ENCODE measurements around the gene PLEKHA7.

PLEKHA7 gene

DNA sequence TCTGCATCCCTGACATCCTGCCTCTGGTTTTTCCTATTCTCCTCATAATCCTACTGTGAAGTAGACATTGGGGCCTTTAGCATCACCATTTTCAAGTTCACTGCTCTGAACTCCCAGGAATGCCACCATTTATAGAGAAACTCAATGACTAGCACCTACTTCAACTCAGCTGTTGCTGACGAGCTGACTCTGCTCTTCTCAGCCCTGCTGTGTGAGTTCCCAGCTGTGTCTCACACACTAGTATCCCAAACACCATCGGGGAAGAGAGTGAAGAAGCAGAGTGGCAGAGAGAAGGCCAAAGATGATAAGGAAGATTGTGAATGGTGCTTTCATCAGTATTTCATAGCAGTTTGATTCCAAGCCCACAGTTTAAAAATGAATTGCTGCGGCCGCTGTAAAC, 71.9 kb downstream of the PLEKHA7 start:
- Histone ChIP-seq H3K27ac (no peak overlapping the region), H3K9me3 (ENCODE audit: severe bottlenecking) (no peaks in the 10 kb centered on the region), H3K36me3 (no peaks in the 10 kb centered on the region; the same call in 1 of the 2 replicates), H3K4me3 (ENCODE audit: low read depth, low read length) (no peak overlapping the region), H3K27me3 (ENCODE audit: insufficient read depth, low read depth, severe bottlenecking) (no peaks in the 10 kb centered on the region)
- no peak for DNase-seq
- TF ChIP-seq, protein P1, sequence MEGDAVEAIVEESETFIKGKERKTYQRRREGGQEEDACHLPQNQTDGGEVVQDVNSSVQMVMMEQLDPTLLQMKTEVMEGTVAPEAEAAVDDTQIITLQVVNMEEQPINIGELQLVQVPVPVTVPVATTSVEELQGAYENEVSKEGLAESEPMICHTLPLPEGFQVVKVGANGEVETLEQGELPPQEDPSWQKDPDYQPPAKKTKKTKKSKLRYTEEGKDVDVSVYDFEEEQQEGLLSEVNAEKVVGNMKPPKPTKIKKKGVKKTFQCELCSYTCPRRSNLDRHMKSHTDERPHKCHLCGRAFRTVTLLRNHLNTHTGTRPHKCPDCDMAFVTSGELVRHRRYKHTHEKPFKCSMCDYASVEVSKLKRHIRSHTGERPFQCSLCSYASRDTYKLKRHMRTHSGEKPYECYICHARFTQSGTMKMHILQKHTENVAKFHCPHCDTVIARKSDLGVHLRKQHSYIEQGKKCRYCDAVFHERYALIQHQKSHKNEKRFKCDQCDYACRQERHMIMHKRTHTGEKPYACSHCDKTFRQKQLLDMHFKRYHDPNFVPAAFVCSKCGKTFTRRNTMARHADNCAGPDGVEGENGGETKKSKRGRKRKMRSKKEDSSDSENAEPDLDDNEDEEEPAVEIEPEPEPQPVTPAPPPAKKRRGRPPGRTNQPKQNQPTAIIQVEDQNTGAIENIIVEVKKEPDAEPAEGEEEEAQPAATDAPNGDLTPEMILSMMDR (IDR thresholded peaks at IDR 0.05; ENCODE audit: low read depth, low read length) = no peak

DNA sequence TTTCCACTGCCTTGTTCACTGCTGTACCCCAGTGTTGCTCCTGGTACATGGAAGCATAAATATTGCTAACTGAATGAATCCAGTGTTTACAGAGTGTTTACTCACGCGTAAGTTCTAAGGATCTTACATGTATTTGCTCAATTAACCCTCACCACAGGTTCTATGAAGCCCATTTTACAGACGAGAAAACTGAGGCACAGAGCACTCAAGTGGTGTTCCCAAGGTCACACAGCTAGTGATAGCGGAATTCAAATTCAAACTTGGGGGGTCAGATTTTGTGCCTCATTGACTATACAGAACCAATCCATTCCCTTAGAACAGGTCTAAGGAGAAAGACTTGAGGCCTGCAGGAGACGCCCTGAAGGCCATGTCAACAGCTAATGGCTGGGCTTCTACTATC, 72.3 kb downstream of the PLEKHA7 start:
- TF ChIP-seq, protein P1 (IDR thresholded peaks at IDR 0.05; ENCODE audit: low read depth, low read length) = no peak
- H3K4me3 ChIP-seq (ENCODE audit: low read depth, low read length) = no peak overlapping the region
- H3K9me3 ChIP-seq (ENCODE audit: severe bottlenecking) = no peaks in the 10 kb centered on the region
- DNase-seq = no peak
- no peaks in the 10 kb centered on the region; the same call in 1 of the 2 replicates for H3K36me3 ChIP-seq
- no peaks in the 10 kb centered on the region for H3K27me3 ChIP-seq (ENCODE audit: insufficient read depth, low read depth, severe bottlenecking)
- H3K27ac ChIP-seq = no peak overlapping the region

DNA sequence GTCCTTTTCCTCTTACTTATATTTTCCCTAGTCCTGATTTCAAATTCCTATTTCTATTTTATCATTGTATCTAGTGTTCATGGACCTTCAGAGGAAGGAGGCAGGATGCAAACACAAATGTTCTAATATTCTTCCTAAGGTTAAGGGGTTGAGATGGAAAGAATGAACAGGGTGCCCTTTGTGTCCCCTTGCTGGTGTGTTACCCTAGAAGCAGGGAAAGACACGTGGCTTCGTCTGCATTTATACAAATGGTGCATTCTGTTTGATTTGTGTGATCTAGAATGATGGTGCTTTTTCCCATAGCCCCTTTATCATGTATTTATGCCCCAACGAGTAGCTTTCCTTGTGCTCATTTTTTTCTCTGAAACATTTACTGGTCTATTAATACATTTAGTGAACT, 76.2 kb downstream of the PLEKHA7 start:
- Histone ChIP-seq H3K27me3 (ENCODE audit: insufficient read depth, low read depth, severe bottlenecking) (no peaks in the 10 kb centered on the region), H3K9me3 (ENCODE audit: severe bottlenecking) (no peaks in the 10 kb centered on the region), H3K36me3 (no peaks in the 10 kb centered on the region; the same call in 1 of the 2 replicates), H3K4me3 (ENCODE audit: low read depth, low read length) (no peak overlapping the region), H3K27ac (no peak overlapping the region)
- no peak for DNase-seq
- TF ChIP-seq, protein P1 (IDR thresholded peaks at IDR 0.05; ENCODE audit: low read depth, low read length) = no peak

DNA sequence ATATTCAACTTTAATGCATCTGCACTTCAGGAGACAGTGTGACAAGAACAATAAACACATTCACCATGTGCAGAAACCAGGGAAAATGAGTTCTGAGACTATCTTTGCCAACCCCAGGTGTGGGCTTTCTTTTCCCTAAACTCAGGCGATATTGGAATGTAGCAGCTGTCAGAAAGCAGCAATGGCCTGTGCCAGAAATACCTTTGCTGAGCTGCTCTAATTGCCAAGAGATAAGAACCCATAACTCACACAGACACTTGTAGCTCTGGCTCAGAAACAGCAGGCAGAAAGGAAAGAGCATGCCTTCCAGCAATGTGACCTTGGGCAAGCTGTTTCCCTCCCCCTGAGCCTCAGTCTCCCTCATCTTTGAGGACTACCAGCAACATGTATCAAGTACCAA, 77.6 kb downstream of the PLEKHA7 start:
- DNase-seq = no peak
- TF ChIP-seq, protein P1 (IDR thresholded peaks at IDR 0.05; ENCODE audit: low read depth, low read length) = no peak
- Histone ChIP-seq H3K36me3 (no peaks in the 10 kb centered on the region; the same call in 1 of the 2 replicates), H3K9me3 (ENCODE audit: severe bottlenecking) (no peaks in the 10 kb centered on the region), H3K4me3 (ENCODE audit: low read depth, low read length) (no peak overlapping the region), H3K27me3 (ENCODE audit: insufficient read depth, low read depth, severe bottlenecking) (no peaks in the 10 kb centered on the region), H3K27ac (no peak overlapping the region)

DNA sequence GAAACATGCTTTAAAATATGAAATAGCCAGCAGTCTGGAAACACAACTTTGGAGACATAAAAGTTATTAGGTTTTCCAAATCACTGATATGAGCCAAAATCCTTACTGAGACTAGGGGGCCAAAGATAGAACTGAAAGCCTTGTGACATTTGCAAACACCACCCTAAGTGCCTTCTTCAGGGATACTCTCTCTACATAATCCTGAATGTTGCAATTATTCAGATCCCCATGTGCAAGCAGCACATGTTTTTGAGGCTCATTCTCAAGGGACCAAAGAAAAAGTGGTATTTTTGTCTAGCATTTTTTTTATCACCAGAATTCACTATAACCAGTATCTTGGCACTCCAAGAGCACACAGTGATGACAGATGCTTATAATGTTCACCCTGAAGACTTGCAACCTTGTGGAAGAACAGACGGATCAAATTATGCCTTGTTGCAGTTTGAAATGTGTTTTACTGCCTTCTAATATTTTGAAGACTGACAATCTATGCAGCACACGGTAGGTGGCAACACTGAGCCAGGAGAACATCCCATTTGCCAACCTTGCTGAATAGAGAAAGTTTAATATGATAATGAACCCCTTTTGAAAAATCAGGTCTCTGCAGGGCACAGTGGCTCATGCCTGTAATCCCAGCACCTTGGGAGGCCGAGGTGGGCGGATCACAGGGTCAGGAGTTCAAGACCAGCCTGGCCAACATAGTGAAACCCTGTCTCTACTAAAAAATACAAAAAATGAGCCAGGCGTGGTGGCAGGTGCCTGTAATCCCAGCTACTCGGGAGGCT, 78.5 kb downstream of the PLEKHA7 start:
- no peaks in the 10 kb centered on the region for H3K27me3 ChIP-seq (ENCODE audit: insufficient read depth, low read depth, severe bottlenecking)
- H3K36me3 ChIP-seq = no peaks in the 10 kb centered on the region; the same call in 1 of the 2 replicates
- H3K27ac ChIP-seq = no peak overlapping the region
- TF ChIP-seq, protein P1 (IDR thresholded peaks at IDR 0.05; ENCODE audit: low read depth, low read length) = peak; percentile 69
- H3K4me3 ChIP-seq (ENCODE audit: low read depth, low read length) = no peak overlapping the region
- no peaks in the 10 kb centered on the region for H3K9me3 ChIP-seq (ENCODE audit: severe bottlenecking)
- DNase-seq = peak; percentile 21

Measured in WERI-Rb-1 (cell line).